ENCODE data around the gene SNX7.

DNA sequence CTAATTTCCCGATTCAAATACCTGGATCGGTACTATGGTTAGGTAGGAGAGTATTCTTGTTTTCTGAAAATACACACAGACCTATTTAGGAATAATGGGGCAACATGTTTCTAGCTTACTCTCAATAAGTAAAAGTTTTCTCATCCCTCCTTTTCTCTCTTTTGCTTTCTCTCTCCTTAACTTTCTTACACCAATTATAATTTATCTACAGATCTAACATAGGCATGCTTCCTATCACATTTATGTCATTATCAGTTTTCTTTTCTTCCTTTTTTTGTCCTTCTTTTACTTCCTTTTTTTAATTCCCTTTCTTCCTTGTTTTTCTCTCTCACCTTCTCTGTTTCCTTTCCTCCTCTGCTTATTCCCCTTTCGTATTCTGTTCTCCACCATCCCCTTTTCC, 20.3 kb downstream of the SNX7 start:
- no peak for TF ChIP-seq POLR2A (IDR thresholded peaks at IDR 0.05)
- TF ChIP-seq, protein P1, sequence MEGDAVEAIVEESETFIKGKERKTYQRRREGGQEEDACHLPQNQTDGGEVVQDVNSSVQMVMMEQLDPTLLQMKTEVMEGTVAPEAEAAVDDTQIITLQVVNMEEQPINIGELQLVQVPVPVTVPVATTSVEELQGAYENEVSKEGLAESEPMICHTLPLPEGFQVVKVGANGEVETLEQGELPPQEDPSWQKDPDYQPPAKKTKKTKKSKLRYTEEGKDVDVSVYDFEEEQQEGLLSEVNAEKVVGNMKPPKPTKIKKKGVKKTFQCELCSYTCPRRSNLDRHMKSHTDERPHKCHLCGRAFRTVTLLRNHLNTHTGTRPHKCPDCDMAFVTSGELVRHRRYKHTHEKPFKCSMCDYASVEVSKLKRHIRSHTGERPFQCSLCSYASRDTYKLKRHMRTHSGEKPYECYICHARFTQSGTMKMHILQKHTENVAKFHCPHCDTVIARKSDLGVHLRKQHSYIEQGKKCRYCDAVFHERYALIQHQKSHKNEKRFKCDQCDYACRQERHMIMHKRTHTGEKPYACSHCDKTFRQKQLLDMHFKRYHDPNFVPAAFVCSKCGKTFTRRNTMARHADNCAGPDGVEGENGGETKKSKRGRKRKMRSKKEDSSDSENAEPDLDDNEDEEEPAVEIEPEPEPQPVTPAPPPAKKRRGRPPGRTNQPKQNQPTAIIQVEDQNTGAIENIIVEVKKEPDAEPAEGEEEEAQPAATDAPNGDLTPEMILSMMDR (IDR thresholded peaks at IDR 0.05) = no peak

Measured in uterus (tissue), 2 donors.